Measurements from ENCODE around the gene EPHB2. TPM values are rescaled to one million over a fixed set of nuclear protein-coding genes. Genes with fewer than 3 reads are reported as not detected.

Gene EPHB2
- total RNA-seq, 2 experiments from 2014 or later = 0.07 to 0.17 TPM

GRCh38 chr1:22792396-22793160 lies 81.9 kb downstream of the EPHB2 start:
- Mint-ChIP-seq H3K36me3 (no peaks in the 10 kb centered on the region), H3K4me3 (no peak overlapping the region), H3K27ac (no peak overlapping the region), H3K9me3 (no peaks in the 10 kb centered on the region), H3K4me1 (ENCODE audit: low read depth) (no peaks in the 10 kb centered on the region), H3K27me3 (peaks cover 2% of the 10 kb centered on the region)
- intact Hi-C loops (cut with micrococcal nuclease) = no loop called here
- ChIA-PET POLR2A (no interaction called here), CTCF (no interaction called here)
- no peak for DNase-seq

GRCh38 chr1:22793647-22794046 lies 83.0 kb downstream of the EPHB2 start:
- Mint-ChIP-seq H3K4me1 (ENCODE audit: low read depth) (no peaks in the 10 kb centered on the region), H3K4me3 (no peak overlapping the region), H3K27ac (no peak overlapping the region), H3K9me3 (no peaks in the 10 kb centered on the region), H3K27me3 (peaks cover 2% of the 10 kb centered on the region), H3K36me3 (no peaks in the 10 kb centered on the region)
- intact Hi-C loops (cut with micrococcal nuclease) = no loop called here
- POLR2A ChIA-PET = no interaction called here
- CTCF ChIA-PET = no interaction called here
- no peak for DNase-seq

GRCh38 chr1:22794647-22795365 lies 84.2 kb downstream of the EPHB2 start:
- H3K4me3 Mint-ChIP-seq = no peak overlapping the region
- POLR2A ChIA-PET = no interaction called here
- H3K4me1 Mint-ChIP-seq (ENCODE audit: low read depth) = no peaks in the 10 kb centered on the region
- H3K36me3 Mint-ChIP-seq = no peaks in the 10 kb centered on the region
- CTCF ChIA-PET = interaction anchor here (0.9 kb wide), 1 partner anchor 91 kb away, joined by 3 read pairs; no protein-coding TSS in a partner anchor
- no peak for DNase-seq
- intact Hi-C loops (cut with micrococcal nuclease) = no loop called here
- H3K27me3 Mint-ChIP-seq = peaks cover 2% of the 10 kb centered on the region
- H3K9me3 Mint-ChIP-seq = no peaks in the 10 kb centered on the region
- no peak overlapping the region for H3K27ac Mint-ChIP-seq

GRCh38 chr1:22795366-22795714 lies 84.7 kb downstream of the EPHB2 start:
- no peaks in the 10 kb centered on the region for H3K36me3 Mint-ChIP-seq
- DNase-seq = no peak
- H3K4me1 Mint-ChIP-seq (ENCODE audit: low read depth) = no peaks in the 10 kb centered on the region
- H3K27me3 Mint-ChIP-seq = peaks cover 2% of the 10 kb centered on the region
- POLR2A ChIA-PET = no interaction called here
- H3K4me3 Mint-ChIP-seq = no peak overlapping the region
- intact Hi-C loops (cut with micrococcal nuclease) = no loop called here
- H3K9me3 Mint-ChIP-seq = no peaks in the 10 kb centered on the region
- CTCF ChIA-PET = interaction anchor here (0.9 kb wide), 1 partner anchor 91 kb away, joined by 3 read pairs; no protein-coding TSS in a partner anchor
- no peak overlapping the region for H3K27ac Mint-ChIP-seq

- Mint-ChIP-seq H3K4me1 (ENCODE audit: low read depth) (no peaks in the 10 kb centered on the region), H3K36me3 (no peaks in the 10 kb centered on the region), H3K9me3 (no peaks in the 10 kb centered on the region), H3K27ac (no peak overlapping the region), H3K4me3 (no peak overlapping the region), H3K27me3 (peaks cover 2% of the 10 kb centered on the region)
- DNase-seq = no peak
- intact Hi-C loops (cut with micrococcal nuclease) = no loop called here
- ChIA-PET CTCF (no interaction called here), POLR2A (no interaction called here)
Measured at GRCh38 chr1:22796642-22797041, 86.0 kb downstream of the EPHB2 start.

- Mint-ChIP-seq H3K4me1 (ENCODE audit: low read depth) (no peaks in the 10 kb centered on the region), H3K4me3 (no peak overlapping the region), H3K9me3 (no peaks in the 10 kb centered on the region), H3K27me3 (peaks cover 4% of the 10 kb centered on the region), H3K36me3 (no peaks in the 10 kb centered on the region), H3K27ac (no peak overlapping the region)
- ChIA-PET CTCF (no interaction called here), POLR2A (no interaction called here)
- DNase-seq = no peak
- intact Hi-C loops (cut with micrococcal nuclease) = no loop called here
Measured at GRCh38 chr1:22798083-22798482, 87.4 kb downstream of the EPHB2 start.

GRCh38 chr1:22799971-22800370 lies 89.3 kb downstream of the EPHB2 start:
- intact Hi-C loops (cut with micrococcal nuclease) = no loop called here
- POLR2A ChIA-PET = no interaction called here
- Mint-ChIP-seq H3K9me3 (no peaks in the 10 kb centered on the region), H3K27me3 (peaks cover 4% of the 10 kb centered on the region), H3K27ac (no peak overlapping the region), H3K36me3 (no peaks in the 10 kb centered on the region), H3K4me1 (ENCODE audit: low read depth) (no peaks in the 10 kb centered on the region), H3K4me3 (no peak overlapping the region)
- CTCF ChIA-PET = no interaction called here
- no peak for DNase-seq

GRCh38 chr1:22800629-22801028 lies 90.0 kb downstream of the EPHB2 start:
- H3K4me3 Mint-ChIP-seq = no peak overlapping the region
- intact Hi-C loops (cut with micrococcal nuclease) = no loop called here
- no peak overlapping the region for H3K27ac Mint-ChIP-seq
- DNase-seq = no peak
- no peaks in the 10 kb centered on the region for H3K9me3 Mint-ChIP-seq
- H3K4me1 Mint-ChIP-seq (ENCODE audit: low read depth) = no peaks in the 10 kb centered on the region
- no peaks in the 10 kb centered on the region for H3K36me3 Mint-ChIP-seq
- CTCF ChIA-PET = no interaction called here
- POLR2A ChIA-PET = no interaction called here
- H3K27me3 Mint-ChIP-seq = peaks cover 4% of the 10 kb centered on the region

- CTCF ChIA-PET = no interaction called here
- H3K4me3 Mint-ChIP-seq = no peak overlapping the region
- H3K4me1 Mint-ChIP-seq (ENCODE audit: low read depth) = no peaks in the 10 kb centered on the region
- H3K9me3 Mint-ChIP-seq = no peaks in the 10 kb centered on the region
- no peak overlapping the region for H3K27ac Mint-ChIP-seq
- POLR2A ChIA-PET = no interaction called here
- no peak for DNase-seq
- peaks cover 4% of the 10 kb centered on the region for H3K27me3 Mint-ChIP-seq
- intact Hi-C loops (cut with micrococcal nuclease) = no loop called here
- H3K36me3 Mint-ChIP-seq = no peaks in the 10 kb centered on the region
Measured at GRCh38 chr1:22801347-22801746, 90.7 kb downstream of the EPHB2 start.

DNA sequence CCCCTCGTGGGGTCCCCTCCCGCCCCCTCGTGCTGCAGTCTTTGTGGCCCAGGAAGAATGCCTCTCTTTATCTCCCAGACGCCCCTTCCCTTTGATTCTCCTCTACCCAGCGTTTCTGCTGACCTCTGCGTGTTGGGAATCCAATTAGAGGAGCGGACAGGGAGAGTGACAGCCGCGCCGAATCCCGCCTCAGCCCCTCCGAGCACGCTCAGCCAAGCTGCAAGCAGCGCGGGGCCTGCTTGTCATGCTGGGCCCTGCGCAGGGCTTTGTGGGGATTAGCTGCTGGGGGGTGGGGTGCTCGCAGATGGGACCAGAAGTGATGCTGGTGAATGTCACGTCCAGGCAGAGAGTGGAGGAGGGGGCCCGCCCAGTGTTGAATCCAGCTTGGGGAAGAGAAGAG lies 91.1 kb downstream of the EPHB2 start:
- no peaks in the 10 kb centered on the region for H3K4me1 Mint-ChIP-seq (ENCODE audit: low read depth)
- CTCF ChIA-PET = no interaction called here
- intact Hi-C loops (cut with micrococcal nuclease) = no loop called here
- H3K9me3 Mint-ChIP-seq = no peaks in the 10 kb centered on the region
- POLR2A ChIA-PET = no interaction called here
- H3K27ac Mint-ChIP-seq = no peak overlapping the region
- H3K4me3 Mint-ChIP-seq = no peak overlapping the region
- peaks cover 4% of the 10 kb centered on the region for H3K27me3 Mint-ChIP-seq
- no peaks in the 10 kb centered on the region for H3K36me3 Mint-ChIP-seq
- DNase-seq = no peak

DNA sequence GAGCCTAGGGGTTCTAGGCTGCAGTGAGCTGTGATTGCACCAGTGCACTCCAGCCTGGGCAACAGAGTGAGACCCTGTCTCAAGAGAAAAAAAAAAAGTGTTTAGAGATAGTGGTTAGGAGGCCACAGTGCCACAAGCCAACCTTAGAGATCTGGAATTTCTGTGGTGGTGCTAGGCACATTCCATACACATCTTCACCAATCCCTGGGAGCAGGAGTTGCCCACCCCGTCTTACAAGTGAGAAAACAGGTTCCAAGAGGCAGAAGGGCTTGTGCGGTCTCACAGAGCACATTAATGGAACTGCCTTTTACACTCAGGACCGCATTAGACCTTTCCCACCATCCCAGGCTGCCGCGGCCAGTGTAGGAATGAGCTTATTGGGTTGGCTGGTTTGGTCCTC lies 93.2 kb downstream of the EPHB2 start:
- no peak for DNase-seq
- CTCF ChIA-PET = interaction anchor here (0.6 to 2.0 kb wide), 2 partner anchors 88 to 101 kb away, joined by 4 to 5 read pairs; no protein-coding TSS in a partner anchor
- no peak overlapping the region for H3K4me3 Mint-ChIP-seq
- no peaks in the 10 kb centered on the region for H3K4me1 Mint-ChIP-seq (ENCODE audit: low read depth)
- intact Hi-C loops (cut with micrococcal nuclease) = no loop called here
- no peaks in the 10 kb centered on the region for H3K36me3 Mint-ChIP-seq
- H3K27me3 Mint-ChIP-seq = peaks cover 4% of the 10 kb centered on the region
- POLR2A ChIA-PET = no interaction called here
- H3K27ac Mint-ChIP-seq = no peak overlapping the region
- H3K9me3 Mint-ChIP-seq = no peaks in the 10 kb centered on the region

GRCh38 chr1:22804406-22804805 lies 93.8 kb downstream of the EPHB2 start:
- H3K4me3 Mint-ChIP-seq = no peak overlapping the region
- H3K27ac Mint-ChIP-seq = no peak overlapping the region
- H3K36me3 Mint-ChIP-seq = no peaks in the 10 kb centered on the region
- ChIA-PET POLR2A (no interaction called here), CTCF (interaction anchor here (0.6 to 2.0 kb wide), 2 partner anchors 87 to 101 kb away, joined by 4 to 5 read pairs; no protein-coding TSS in a partner anchor)
- H3K4me1 Mint-ChIP-seq (ENCODE audit: low read depth) = no peaks in the 10 kb centered on the region
- intact Hi-C loops (cut with micrococcal nuclease) = no loop called here
- H3K27me3 Mint-ChIP-seq = peaks cover 4% of the 10 kb centered on the region
- H3K9me3 Mint-ChIP-seq = no peaks in the 10 kb centered on the region
- DNase-seq = no peak
